ENCODE measurements around the gene IL18BP.

The IL18BP gene

DNA sequence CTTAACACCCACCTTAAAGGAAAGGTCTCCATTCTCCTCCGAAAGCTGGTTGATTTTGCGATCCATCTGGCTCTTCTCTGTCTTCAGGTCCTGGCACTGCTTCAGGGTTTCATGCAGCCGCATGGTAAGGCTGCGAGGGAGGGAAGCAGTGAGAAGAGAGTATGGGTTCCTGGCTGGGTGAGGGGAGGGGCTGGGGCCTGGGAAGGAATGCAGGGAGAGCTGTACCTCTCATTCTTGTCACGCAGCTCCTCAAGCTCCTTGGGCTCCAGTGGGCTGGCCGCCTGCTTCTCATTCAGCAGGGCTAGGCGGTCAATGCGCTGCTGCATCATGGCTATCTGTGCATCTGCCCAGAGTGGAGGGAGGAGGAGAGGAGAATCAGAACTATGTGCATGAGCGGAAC is 19.5 kb downstream of the IL18BP start:
- DNase-seq: no peak
- Histone ChIP-seq H3K36me3 (ENCODE audit: control insufficient read depth in 4 of 4, insufficient read depth in 4 of 4, low read length in 3 of 4) (peaks cover 38 to 98% (median 91%) of the 10 kb centered on the region in 4 experiments), H3K9me3 (ENCODE audit: control extremely low read depth in 1 of 5, control insufficient read depth in 4 of 5, insufficient read depth in 2 of 5, low read depth in 1 of 5, low read length in 4 of 5) (no peaks in the 10 kb centered on the region), H3K27me3 (replicated peaks in 2 of 5; ENCODE audit: control insufficient read depth in 4 of 5, insufficient read depth in 5 of 5, low read length in 4 of 5) (no peaks in the 10 kb centered on the region), H3K4me3 (ENCODE audit: control insufficient read depth in 1 of 7, extremely low read depth in 1 of 7, insufficient read depth in 4 of 7, low read depth in 2 of 7, low read length in 6 of 7) (no peak overlapping the region), H3K4me1 (ENCODE audit: control extremely low read depth in 1 of 4, control insufficient read depth in 4 of 4, insufficient read depth in 4 of 4, low read length in 3 of 4) (no peaks in the 10 kb centered on the region), H3K27ac (ENCODE audit: insufficient read depth in 1 of 2, low read depth in 1 of 2, low read length in 2 of 2, poor library complexity in 1 of 2, severe bottlenecking in 2 of 2) (no peak overlapping the region)
- POLR2A ChIA-PET: no interaction called here
- CTCF ChIA-PET: interaction anchor here (1.1 to 24.5 kb wide), 10 partner anchors 9 to 165 kb away, joined by 3 to 394 read pairs (median 9); partner anchors contain the start of gene IL18BP
- 100% methylated on average over 7 of the region's 9 CpGs for WGBS (ENCODE audit: insufficient coverage)

DNA sequence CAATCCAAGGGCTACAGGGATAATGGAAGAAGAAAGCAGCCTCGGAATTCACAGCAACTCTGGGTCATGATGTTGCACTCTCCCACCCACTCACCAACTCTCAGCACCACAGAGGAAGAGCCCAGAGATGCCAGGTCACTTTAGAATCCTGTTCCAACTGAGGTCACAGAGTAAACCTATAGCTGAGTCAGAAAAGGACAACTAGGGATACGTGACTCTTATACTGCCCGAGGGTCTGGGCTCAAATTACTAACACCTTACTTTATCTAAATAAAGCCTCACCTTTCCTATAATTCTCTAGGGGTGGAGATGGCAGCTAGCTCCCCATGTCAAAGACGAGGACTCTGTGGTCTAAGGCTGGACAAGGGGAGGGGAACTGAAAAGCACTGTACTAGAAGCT is 24.6 kb downstream of the IL18BP start:
- Histone ChIP-seq H3K4me3 (ENCODE audit: control insufficient read depth in 1 of 7, extremely low read depth in 1 of 7, insufficient read depth in 4 of 7, low read depth in 2 of 7, low read length in 6 of 7) (no peak overlapping the region), H3K9me3 (ENCODE audit: control extremely low read depth in 1 of 5, control insufficient read depth in 4 of 5, insufficient read depth in 2 of 5, low read depth in 1 of 5, low read length in 4 of 5) (no peaks in the 10 kb centered on the region), H3K4me1 (ENCODE audit: control extremely low read depth in 1 of 4, control insufficient read depth in 4 of 4, insufficient read depth in 4 of 4, low read length in 3 of 4) (no peaks in the 10 kb centered on the region), H3K36me3 (ENCODE audit: control insufficient read depth in 4 of 4, insufficient read depth in 4 of 4, low read length in 3 of 4) (peaks cover 44 to 91% (median 77%) of the 10 kb centered on the region in 4 experiments), H3K27me3 (replicated peaks in 2 of 5; ENCODE audit: control insufficient read depth in 4 of 5, insufficient read depth in 5 of 5, low read length in 4 of 5) (no peaks in the 10 kb centered on the region), H3K27ac (ENCODE audit: insufficient read depth in 1 of 2, low read depth in 1 of 2, low read length in 2 of 2, poor library complexity in 1 of 2, severe bottlenecking in 2 of 2) (no peak overlapping the region)
- POLR2A ChIA-PET: no interaction called here
- CTCF ChIA-PET: interaction anchor here (1.0 to 24.5 kb wide), 18 partner anchors 7 to 408 kb away, joined by 3 to 394 read pairs (median 8); no protein-coding TSS in a partner anchor
- no peak for DNase-seq
- no CpG with 5 or more reads among the region's 4 CpGs for WGBS (ENCODE audit: insufficient coverage)

GRCh38 chr11:72024069-72024754 is 25.5 kb downstream of the IL18BP start:
- Histone ChIP-seq H3K9me3 (ENCODE audit: control extremely low read depth in 1 of 5, control insufficient read depth in 4 of 5, insufficient read depth in 2 of 5, low read depth in 1 of 5, low read length in 4 of 5) (no peaks in the 10 kb centered on the region), H3K36me3 (ENCODE audit: control insufficient read depth in 4 of 4, insufficient read depth in 4 of 4, low read length in 3 of 4) (peaks cover 43 to 91% (median 76%) of the 10 kb centered on the region in 4 experiments), H3K27me3 (replicated peaks in 2 of 5; ENCODE audit: control insufficient read depth in 4 of 5, insufficient read depth in 5 of 5, low read length in 4 of 5) (no peaks in the 10 kb centered on the region), H3K27ac (ENCODE audit: insufficient read depth in 1 of 2, low read depth in 1 of 2, low read length in 2 of 2, poor library complexity in 1 of 2, severe bottlenecking in 2 of 2) (no peak overlapping the region), H3K4me1 (ENCODE audit: control extremely low read depth in 1 of 4, control insufficient read depth in 4 of 4, insufficient read depth in 4 of 4, low read length in 3 of 4) (no peaks in the 10 kb centered on the region), H3K4me3 (ENCODE audit: control insufficient read depth in 1 of 7, extremely low read depth in 1 of 7, insufficient read depth in 4 of 7, low read depth in 2 of 7, low read length in 6 of 7) (no peak overlapping the region)
- DNase-seq: no peak
- CTCF ChIA-PET: interaction anchor here (0.7 to 24.5 kb wide), 30 partner anchors 8 to 563 kb away, joined by 3 to 394 read pairs (median 7); no protein-coding TSS in a partner anchor
- POLR2A ChIA-PET: interaction anchor here (1.1 kb wide), 1 partner anchor 51 kb away, joined by 3 read pairs; no protein-coding TSS in a partner anchor
- 80% methylated on average over 5 of the region's 5 CpGs for WGBS (ENCODE audit: insufficient coverage)

DNA sequence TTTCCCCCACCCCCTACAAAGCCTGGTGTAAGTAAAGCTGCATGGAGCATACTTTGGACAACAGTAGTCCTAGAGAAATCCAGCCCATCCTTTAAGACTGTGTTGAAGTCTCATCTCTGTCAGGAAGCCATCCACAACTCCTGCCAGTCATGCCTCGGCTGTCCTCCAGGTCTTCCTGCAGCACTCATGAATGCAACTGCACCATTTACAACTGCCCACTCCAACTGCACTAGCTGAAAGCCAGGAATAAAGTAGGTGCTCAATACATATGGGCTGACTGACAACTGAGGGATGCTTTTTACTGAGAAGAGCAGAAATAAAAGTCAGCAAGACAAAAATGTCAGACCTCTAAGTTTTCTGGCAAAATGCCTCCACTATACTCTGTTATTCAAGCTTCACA is 27.4 kb downstream of the IL18BP start:
- POLR2A ChIA-PET: interaction anchor here (1.3 to 1.4 kb wide), 2 partner anchors 56 to 118 kb away, joined by 3 read pairs; no protein-coding TSS in a partner anchor
- WGBS (ENCODE audit: insufficient coverage): no CpG with 5 or more reads among the region's 1 CpG
- DNase-seq: no peak
- Histone ChIP-seq H3K4me3 (ENCODE audit: control insufficient read depth in 1 of 7, extremely low read depth in 1 of 7, insufficient read depth in 4 of 7, low read depth in 2 of 7, low read length in 6 of 7) (no peak overlapping the region), H3K36me3 (ENCODE audit: control insufficient read depth in 4 of 4, insufficient read depth in 4 of 4, low read length in 3 of 4) (peaks cover 45 to 89% (median 67%) of the 10 kb centered on the region in 4 experiments), H3K27me3 (replicated peaks in 2 of 5; ENCODE audit: control insufficient read depth in 4 of 5, insufficient read depth in 5 of 5, low read length in 4 of 5) (no peaks in the 10 kb centered on the region), H3K4me1 (ENCODE audit: control extremely low read depth in 1 of 4, control insufficient read depth in 4 of 4, insufficient read depth in 4 of 4, low read length in 3 of 4) (no peaks in the 10 kb centered on the region), H3K27ac (ENCODE audit: insufficient read depth in 1 of 2, low read depth in 1 of 2, low read length in 2 of 2, poor library complexity in 1 of 2, severe bottlenecking in 2 of 2) (no peak overlapping the region), H3K9me3 (ENCODE audit: control extremely low read depth in 1 of 5, control insufficient read depth in 4 of 5, insufficient read depth in 2 of 5, low read depth in 1 of 5, low read length in 4 of 5) (no peaks in the 10 kb centered on the region)
- CTCF ChIA-PET: interaction anchor here (0.8 to 24.5 kb wide), 18 partner anchors 10 to 405 kb away, joined by 3 to 394 read pairs (median 7); no protein-coding TSS in a partner anchor

DNA sequence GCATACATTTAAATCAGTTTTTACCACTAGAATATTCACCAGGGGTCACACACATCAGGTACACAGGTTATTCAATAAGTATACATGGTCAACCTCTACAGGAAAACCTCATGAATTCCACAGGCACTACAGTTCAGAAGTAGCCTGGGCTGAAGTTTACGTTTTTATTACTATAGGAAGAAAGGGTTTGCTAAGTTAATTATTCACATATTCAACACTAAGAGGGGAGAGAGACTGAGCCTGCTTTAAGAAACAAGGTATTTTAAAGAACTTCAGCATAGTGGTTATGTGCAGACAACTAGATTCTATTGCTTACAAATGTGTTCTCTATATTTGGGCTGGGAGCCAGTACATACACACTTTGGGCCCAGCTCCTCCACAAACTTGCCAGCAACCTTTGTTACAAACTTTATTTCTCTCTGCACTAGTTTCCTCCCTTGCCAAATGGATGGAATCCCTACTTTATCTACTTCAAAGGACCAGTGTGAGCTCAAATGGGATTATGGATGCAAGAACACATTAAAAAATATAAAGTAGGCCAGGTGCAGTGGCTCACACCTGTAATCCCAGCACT is 31.9 kb downstream of the IL18BP start:
- no peaks in the 10 kb centered on the region for H3K27me3 ChIP-seq (replicated peaks in 2 of 5; ENCODE audit: control insufficient read depth in 4 of 5, insufficient read depth in 5 of 5, low read length in 4 of 5)
- ChIA-PET CTCF (interaction anchor here (1.0 to 24.5 kb wide), 9 partner anchors 9 to 153 kb away, joined by 3 to 394 read pairs (median 7); partner anchors contain the start of gene ANAPC15), POLR2A (no interaction called here)
- H3K9me3 ChIP-seq (ENCODE audit: control extremely low read depth in 1 of 5, control insufficient read depth in 4 of 5, insufficient read depth in 2 of 5, low read depth in 1 of 5, low read length in 4 of 5): no peaks in the 10 kb centered on the region
- H3K4me3 ChIP-seq (ENCODE audit: control insufficient read depth in 1 of 7, extremely low read depth in 1 of 7, insufficient read depth in 4 of 7, low read depth in 2 of 7, low read length in 6 of 7): no peak overlapping the region
- no peak overlapping the region for H3K27ac ChIP-seq (ENCODE audit: insufficient read depth in 1 of 2, low read depth in 1 of 2, low read length in 2 of 2, poor library complexity in 1 of 2, severe bottlenecking in 2 of 2)
- H3K36me3 ChIP-seq (ENCODE audit: control insufficient read depth in 4 of 4, insufficient read depth in 4 of 4, low read length in 3 of 4): peaks cover 31 to 84% (median 45%) of the 10 kb centered on the region in 4 experiments
- no peak for DNase-seq
- no CpG with 5 or more reads among the region's 1 CpG for WGBS (ENCODE audit: insufficient coverage)
- H3K4me1 ChIP-seq (ENCODE audit: control extremely low read depth in 1 of 4, control insufficient read depth in 4 of 4, insufficient read depth in 4 of 4, low read length in 3 of 4): peaks cover 0 to 5% (median 1%) of the 10 kb centered on the region in 4 experiments

DNA sequence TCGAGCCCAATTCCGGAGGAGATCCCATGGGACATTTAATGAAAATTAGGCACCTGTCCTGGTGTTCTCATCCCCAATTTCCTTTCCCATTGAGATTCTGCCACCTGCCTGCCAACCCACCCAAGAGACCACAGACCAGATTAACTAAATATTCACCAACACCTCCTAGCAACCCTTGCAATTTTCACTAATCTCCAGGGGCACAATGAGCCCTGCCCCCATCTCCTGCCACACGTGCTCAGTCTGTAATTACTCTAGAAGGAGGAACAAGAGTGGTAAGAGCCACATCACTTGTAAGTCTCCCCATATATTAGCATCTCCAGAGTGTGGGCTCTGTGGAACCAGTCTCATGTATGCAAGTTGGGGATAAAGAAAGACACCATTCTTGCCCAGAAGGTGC is 38.0 kb downstream of the IL18BP start:
- ChIA-PET CTCF (interaction anchor here (2.1 to 24.5 kb wide), 4 partner anchors 8 to 59 kb away, joined by 7 to 394 read pairs (median 48); no protein-coding TSS in a partner anchor), POLR2A (no interaction called here)
- peak overlapping the region in 1 of 2 experiments; percentile 36 for H3K27ac ChIP-seq (ENCODE audit: insufficient read depth in 1 of 2, low read depth in 1 of 2, low read length in 2 of 2, poor library complexity in 1 of 2, severe bottlenecking in 2 of 2)
- H3K36me3 ChIP-seq (ENCODE audit: control insufficient read depth in 4 of 4, insufficient read depth in 4 of 4, low read length in 3 of 4): peaks cover 7 to 33% (median 16%) of the 10 kb centered on the region in 4 experiments
- WGBS (ENCODE audit: insufficient coverage): 71% methylated on average over 3 of the region's 3 CpGs
- no peaks in the 10 kb centered on the region for H3K9me3 ChIP-seq (ENCODE audit: control extremely low read depth in 1 of 5, control insufficient read depth in 4 of 5, insufficient read depth in 2 of 5, low read depth in 1 of 5, low read length in 4 of 5)
- H3K4me1 ChIP-seq (ENCODE audit: control extremely low read depth in 1 of 4, control insufficient read depth in 4 of 4, insufficient read depth in 4 of 4, low read length in 3 of 4): peaks cover 12 to 48% (median 34%) of the 10 kb centered on the region in 4 experiments
- H3K27me3 ChIP-seq (replicated peaks in 2 of 5; ENCODE audit: control insufficient read depth in 4 of 5, insufficient read depth in 5 of 5, low read length in 4 of 5): no peaks in the 10 kb centered on the region
- peak in 2 of 3 donors; percentile 14 to 20 for DNase-seq
- H3K4me3 ChIP-seq (ENCODE audit: control insufficient read depth in 1 of 7, extremely low read depth in 1 of 7, insufficient read depth in 4 of 7, low read depth in 2 of 7, low read length in 6 of 7): peak overlapping the region in 1 of 7 experiments; percentile 22
